ENCODE measurements around the gene GPRC5C.

Gene GPRC5C

DNA sequence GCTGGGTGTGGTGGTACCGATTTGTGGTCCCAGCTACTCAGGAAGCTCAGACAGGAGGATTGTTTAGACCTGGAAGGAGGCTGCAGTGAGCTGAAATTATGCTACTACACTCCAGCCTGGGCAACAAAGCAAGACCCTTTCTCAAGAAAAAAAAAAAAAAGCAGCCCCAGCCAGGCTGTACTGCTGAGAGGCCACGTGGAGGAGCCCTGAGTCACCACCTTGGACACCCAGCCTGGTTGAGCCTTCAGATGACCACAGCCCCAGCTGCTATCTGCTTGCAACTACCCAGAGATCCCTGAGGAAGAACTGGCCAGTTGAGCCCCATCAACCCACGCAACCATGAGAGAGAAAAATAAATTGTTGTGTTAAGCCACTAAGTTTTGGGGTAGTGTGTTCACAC, 23.6 kb upstream of the GPRC5C start:
- DNase-seq = no peak

DNA sequence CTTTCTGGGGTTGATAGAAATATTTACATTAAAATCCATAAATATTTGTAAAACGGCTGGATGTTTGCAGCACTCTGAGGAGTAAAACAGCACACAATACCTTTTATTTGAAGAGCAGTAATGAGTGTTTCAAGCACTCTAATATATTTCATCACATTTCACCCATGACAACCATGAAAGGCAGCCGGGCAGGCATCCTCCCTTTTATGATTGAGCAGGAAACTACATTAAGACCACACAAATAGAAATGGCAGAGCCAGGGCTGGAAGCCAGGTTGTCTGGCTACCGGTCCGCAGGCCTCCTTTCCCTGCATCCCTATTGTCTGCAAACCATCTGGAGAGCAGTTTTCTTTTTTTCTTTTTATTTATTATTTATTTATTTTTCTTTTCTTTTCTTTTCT, 23.1 kb upstream of the GPRC5C start:
- no peak for DNase-seq

DNA sequence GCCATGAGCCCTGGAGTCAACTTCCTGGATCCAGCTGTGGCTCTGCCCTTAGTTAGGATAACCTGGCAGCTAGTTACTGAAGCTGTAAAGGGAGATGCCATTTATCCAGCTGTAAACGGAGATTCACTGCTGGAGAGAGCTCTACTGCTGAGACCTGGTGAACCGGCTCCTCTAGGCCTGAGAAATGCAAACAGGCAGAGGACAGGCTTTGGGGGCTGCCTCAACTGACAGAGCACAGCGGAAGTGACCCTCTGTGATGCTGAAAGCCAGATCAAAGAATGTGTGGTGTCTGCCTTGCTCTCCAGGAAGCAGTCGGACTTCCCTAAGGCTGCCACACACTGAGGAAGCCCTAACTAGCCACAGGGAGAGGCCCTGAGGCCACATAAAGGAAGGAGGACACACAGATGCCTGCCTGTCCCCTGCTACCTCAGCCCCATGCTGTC, 21.9 kb upstream of the GPRC5C start:
- no peak for DNase-seq

DNA sequence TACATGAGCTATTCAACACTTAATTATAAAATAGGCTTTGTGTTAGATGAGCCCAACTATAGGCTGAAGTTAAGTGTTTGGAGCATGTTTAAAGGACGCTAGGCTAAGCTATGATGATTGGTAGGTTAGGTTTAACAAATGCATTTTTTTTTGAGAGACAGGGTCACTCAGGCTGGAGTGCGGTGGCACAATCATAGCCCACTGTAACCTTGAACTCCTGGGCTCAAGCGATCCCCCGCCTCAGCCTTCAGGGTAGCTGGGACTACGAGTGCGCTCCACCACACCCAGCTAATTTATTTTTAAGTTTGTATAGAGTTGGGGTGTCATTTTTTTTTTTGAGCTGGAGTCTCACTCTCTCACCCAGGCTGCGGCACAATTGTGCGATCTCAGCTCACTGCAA, 19.3 kb upstream of the GPRC5C start:
- DNase-seq = no peak

DNA sequence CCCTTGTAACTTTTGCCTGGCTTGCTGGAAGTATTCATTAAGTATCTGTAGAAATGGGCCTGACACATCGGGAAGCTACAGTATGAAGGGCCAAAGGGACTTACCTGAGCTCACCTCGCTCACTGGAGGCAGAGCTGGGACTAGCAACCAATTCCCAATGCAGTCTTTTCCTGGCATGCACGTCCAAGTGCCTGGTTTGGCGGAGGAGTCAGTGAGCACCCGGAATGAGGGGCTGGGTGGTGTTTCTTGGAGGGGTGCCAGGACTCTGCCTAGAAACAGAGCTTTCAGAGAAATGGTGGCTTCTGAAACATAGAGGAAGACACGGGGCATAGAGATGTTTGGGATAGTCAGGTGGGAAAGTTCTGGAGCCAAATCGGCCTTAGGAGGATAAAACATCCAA, 18.4 kb upstream of the GPRC5C start:
- DNase-seq = no peak

DNA sequence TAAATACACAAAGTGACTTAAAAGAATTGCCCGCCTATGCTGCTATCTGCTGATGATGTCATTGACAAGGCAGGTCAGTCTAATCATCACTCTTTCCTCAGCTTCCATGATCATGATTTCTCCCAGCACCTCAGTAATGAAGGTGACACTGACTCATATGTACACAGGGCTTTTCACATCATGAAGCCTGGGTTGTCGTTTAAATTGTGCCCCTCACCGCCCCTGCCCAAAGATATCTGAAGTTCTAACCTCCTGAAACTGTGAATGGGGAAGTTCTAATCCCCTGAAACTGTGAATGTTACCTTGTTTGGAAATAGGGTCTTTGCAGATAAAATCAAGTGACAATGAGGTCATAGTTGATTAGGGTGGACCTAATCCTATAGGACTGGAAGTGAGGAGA, 17.4 kb upstream of the GPRC5C start:
- no peak for DNase-seq

DNA sequence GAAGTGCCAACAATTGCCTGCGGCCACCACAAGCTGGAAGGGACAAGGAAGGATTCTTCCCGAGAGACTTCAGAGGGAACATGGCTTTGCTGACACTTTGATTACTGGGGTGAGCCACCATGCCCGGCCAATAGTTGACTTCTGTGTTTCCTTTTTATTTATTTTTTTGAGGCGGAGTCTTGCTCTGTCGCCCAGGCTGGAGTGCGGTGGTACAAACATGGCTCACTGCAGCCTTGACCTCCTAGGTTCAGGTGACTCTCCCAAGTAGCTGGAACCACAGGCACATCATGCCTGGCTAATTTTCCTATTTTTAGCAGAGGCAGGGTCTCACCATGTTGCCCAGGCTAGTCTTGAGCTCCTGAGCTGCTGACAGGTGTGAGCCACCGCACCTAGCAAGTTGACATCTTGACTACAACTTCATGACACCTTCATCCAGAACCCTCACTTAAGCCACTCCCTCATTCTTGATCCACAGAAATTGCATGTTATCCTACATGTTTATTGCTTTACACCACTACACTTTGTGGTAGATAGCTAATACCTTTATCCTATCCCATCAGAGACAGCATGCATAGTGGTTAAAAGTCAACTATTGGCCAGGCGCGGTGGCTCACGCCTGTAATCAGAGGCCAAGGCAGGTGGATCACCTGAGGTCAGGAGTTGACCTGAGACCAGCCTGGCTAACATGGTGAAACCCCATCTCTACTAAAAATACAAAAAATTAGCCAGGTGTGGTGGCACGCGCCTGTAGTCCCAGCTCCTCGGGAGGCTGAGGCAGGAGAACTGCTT, 16.1 kb upstream of the GPRC5C start:
- no peak for DNase-seq

DNA sequence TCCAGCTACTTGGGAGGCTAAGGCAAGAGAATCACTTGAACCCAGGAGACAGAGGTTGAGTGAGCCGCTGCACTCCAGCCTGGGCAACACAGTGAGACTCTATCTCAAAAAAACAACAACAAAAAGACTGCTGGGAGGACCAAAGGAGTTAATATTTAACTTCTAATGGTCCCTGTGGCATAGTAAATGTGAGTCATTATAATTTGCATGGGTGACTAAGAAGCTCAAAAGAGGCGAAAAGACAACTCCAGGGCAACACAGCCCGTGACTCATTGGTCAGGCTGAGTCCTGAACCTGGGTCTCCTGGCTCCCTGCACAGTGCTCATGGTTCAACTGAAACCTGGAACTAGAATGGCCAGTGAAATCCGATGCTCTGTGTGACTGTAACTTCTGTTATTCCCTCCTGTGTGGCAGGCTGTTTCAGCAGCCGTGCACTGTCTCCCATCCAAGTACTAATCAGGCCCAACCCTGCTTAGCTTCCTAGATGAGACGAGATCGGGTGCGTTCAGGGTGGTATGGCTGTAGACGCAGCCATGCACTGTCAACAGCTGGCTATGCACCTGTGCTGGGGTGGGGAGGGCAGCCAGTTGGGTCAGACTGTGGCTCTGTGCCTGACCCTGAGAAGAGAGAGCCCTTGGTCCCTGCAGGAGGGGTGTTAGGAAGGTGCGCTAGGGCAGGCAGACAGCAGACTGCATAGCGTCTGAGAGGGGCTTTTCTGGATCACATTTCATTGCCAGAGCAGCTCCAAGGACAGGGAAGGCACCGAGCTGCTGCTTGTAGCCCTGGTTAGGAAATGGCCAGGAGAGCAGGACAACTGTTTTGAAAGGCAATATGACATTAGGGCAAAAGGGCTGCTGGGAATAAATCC, 14.5 kb upstream of the GPRC5C start:
- peak; percentile 4 for DNase-seq

DNA sequence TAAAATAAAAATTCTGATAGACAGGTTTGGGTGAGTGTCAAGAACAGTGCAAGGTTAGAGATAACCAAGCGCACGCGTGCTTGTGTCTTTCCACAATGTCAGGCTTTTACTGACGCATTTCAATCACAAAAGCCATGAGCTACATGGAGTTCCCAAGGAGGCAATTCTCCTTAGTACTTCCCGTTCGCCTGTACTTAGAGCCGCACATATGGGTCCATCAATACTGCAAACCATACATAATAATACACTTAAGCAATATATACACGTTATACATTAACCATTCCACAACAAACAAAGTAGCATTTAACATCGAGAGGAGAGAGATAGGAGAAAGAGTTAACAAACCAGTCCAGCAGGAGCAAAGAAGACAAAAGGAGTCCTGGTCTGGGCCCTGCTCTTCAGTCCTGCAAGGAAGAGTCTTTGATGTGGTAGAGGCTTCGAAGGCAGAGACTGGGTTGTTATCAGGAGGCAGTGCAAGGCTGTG, 11.9 kb upstream of the GPRC5C start:
- DNase-seq = no peak

DNA sequence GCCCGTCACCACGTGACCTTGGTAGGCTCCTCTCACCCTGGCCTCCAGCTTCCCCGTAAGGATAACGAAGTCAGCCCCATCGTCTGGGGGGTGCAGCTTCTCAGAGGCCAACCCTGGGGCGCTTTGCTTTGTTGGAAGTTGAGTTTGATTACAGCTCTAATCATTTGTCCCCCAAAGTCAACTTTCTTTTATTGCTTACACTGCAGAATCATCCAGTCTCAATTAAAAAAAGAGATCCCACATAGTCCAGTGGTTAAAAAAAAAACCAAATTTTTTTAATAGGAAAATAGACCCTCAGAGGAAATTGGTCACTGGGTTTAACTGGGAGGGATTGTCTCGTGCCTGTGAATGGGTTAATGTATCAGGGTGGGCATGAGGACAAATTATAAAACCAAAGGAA, 7.8 kb upstream of the GPRC5C start:
- no peak for DNase-seq

DNA sequence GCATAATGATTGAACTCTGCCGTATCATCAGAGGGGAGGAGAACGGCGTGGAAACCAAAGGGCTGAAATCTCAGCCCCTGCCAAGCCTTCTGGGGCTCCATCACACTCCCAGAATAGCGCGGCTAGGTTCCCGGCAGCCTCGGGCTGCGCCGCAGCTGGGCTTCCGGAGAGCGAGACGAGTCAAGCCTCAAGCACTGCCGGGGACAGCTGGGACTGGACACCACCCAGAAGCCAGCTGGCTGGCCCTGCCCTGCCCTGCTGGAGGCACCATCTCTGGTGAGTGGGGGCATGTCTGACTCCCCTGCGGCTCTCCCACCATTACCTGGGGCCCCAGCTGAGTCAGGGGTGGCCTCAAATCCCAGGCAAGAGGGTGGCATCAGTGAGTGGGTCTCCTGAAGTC, 7.2 kb upstream of the GPRC5C start:
- no peak for DNase-seq

DNA sequence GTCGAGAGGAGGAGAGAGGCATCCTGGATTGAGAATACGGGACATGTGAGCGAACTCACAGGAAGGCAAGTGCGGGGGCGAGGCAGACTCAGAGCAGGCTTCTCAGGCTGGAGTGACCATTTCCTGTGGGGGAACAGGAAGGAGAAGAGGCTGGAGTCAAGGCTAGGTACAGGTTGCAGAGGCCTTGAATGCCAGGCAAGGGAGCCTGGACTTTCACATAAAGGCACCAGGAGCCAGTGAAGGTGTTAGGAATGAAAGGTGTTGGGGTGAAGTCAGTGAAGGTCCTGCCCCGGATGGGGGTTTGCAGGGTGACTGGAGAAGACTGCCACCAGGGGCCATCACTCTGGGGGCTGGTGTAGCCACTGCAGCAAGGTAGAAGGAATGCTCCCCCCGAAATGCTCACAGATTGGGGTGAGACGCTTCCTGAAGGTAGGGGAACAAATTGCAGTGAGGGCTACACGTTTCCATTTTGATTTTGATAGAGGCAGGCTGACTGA, 5.3 kb upstream of the GPRC5C start:
- DNase-seq = no peak

DNA sequence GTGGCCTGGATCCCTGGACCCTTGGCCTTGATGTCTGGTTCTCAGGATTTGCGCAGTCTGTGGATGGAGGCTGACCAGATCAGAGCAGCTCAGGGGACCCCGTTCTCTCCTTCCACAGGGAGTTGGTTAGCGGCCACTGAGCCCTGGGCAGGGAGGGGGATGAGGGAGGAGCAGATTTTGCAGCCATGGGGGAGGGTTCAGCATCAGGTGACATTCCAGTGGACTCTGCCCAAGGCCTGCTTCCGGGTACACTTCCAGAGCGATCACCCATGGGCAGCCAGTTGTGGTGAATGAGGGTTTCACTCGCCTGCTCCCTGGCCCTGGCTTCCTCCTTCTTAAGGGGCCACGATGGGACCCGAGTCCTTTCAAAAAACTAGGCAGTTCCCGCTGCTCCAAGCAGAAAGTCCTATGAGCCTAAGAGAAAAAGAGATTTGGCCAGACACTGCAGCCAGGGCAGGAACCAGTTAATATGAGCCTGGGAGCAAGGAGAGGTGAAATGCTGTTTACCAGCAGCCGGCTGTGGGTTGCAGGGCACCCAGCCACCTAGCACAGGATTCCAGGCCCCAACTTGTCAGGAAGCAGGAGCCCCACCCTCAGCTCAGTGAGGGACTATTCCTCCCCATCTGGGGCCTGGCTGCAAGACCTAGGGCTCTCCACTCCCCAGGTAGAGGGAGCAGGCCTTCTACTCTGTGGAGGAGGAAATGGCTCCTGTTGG, 4.7 kb upstream of the GPRC5C start:
- no peak for DNase-seq

DNA sequence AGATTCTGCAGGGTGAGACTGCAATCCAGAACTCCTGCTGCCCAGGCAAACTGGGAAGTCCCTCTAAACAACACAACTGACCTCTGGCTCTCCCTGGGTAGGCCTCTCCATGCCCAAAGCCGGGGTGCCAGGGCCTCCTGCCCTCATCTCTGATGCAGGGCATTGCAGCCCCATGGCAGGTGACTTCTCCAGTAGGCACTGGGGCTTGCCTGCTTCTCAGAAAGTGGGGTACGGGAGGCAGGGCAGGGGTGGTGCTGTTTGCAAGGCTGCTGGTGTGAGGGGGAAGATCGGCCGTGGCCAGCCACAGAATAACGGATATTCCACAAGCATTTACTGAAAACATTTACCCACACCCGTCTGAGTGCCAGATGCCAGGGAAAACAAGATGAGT, 4.1 kb upstream of the GPRC5C start:
- no peak for DNase-seq

DNA sequence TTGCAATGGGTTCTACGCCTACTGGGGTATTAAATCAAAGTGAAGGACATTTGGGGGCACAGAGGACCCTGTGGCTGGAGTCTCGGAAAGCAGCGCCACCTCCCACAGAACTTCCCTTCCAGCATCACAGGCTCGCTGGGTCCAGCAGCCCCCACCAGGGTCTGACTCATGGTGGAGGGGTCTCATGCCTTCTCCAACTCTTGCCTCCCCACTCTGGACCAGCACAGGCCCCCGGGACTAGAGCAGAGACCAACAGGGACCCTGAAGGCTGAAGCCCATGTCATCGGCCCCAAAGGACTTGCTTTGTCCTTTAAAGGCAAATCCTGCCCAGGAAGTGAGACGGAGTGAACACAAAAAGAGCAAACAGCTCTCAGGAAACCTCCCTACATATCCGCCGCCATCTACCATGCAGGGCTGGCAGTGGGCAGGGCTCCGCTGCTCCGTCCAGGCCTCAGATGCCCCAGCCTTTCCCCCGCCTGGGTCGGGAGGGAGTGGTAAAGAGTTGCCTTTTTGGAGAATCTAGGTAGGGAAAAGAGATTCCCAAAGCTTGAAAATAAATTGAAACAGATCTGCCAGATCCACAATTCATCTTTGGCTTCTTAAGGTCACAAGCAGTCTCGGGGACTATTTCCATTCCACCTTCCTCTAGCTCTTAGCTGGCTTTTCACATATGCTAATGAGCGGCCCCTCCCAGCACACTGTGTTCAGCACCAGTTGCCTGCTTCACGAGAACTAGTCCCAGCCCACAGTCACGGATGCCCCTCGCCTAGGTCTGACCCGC, 2.1 kb upstream of the GPRC5C start:
- no peak for DNase-seq

DNA sequence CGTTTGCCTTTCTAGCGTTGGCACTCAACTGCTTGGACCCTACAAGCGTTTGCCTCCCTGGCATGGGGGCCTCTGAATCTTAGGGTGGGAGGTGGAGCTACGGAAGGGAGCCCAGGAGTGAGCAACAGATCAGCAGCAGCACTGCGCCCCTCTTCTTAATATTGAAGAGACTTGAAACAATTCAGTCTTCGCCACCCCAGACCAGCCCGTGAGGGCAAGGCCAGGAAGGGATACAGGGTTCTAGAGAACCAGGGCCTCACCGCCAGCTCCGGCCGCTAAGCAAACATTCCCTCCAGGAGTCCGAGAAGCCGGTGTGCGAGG, 1.5 kb upstream of the GPRC5C start:
- DNase-seq = peak in 1 of 2 donors; percentile 13

DNA sequence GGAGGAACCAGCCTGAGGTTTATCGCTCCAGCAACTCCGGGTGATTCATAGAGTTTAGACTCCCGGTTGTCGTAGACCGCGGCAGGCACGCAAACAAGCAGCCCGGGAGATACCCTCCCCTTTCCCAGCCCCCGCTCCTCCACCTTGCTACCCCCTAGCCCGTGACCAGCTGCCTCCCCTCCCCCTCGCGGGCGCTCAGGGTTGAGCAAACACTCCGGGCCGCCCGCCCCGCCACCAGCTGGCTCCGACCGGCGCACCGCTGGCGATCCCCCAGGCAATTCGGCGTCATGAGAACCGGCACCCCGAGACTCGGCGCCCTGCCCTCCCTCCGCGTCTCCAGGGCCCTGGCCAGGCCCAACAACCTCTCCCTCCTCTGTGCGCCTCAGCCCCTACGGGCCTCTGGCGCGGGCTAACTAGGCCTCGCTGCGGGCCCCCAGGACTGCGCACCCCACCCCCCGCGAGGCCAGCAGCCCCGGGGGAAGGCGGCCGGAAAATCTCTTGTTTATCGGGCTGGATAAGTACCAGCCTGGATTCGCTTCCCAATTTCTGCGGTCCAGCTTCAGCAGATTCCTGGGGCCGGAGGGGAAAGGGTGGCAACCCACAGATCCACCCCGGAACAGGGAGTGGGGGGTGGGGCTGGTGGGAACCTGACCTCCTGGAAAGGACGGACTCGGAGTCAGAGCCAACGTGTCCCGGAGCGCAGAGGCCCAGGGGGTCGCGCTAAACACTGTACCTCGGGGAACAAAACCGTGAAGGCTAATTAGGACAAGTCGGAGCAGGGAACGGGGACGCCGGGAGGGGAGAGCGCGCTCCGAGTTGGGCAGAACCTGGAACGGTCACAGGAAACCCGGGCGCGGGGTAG, 951 bp upstream of the GPRC5C start:
- DNase-seq = peak in 1 of 2 donors; percentile 57

DNA sequence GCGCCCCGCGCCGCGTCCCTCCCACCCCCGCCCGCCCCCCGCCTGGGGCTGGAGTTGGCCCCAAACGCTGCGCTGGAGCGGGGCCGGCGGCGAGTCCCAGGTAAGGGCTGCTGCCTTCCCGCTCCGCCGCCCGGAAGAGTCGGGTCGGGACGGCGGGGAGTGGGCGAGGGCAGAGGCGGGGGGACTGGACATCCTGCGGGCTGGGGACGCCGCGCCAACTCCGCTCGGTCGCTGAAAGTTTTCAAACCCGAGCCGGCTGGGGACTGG, 469 bp downstream of the GPRC5C start:
- DNase-seq = no peak

DNA sequence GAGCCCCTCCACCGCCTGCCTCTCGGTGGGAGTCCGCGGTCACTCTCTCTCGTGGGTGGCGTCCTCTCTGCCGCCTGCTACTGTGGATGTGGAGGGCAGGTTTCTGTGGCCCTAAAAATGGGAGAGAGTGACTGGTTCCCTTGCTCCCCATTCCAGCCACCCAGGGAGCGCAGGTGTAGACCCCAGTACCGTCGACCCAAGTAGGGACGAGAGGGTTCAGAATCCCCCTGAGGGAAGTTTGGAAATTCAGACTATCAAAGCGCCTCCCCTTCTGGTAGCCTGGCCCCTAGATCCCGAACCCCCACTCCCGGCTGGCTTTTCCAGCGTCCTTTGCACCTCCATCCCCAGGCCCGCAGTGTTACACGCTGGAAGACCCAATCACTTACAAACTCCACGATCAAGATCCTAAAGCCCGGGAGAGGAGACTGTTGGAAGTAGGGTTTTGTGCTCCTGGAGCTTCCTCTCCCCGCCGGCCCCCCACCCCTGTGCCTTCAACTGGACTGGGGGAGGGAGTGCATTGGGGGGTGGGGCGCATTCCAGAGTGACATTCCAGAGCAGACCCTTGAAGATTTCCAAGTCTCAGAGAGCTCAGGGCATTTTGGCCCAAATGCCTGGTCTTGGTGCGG, 991 bp downstream of the GPRC5C start:
- no peak for DNase-seq

DNA sequence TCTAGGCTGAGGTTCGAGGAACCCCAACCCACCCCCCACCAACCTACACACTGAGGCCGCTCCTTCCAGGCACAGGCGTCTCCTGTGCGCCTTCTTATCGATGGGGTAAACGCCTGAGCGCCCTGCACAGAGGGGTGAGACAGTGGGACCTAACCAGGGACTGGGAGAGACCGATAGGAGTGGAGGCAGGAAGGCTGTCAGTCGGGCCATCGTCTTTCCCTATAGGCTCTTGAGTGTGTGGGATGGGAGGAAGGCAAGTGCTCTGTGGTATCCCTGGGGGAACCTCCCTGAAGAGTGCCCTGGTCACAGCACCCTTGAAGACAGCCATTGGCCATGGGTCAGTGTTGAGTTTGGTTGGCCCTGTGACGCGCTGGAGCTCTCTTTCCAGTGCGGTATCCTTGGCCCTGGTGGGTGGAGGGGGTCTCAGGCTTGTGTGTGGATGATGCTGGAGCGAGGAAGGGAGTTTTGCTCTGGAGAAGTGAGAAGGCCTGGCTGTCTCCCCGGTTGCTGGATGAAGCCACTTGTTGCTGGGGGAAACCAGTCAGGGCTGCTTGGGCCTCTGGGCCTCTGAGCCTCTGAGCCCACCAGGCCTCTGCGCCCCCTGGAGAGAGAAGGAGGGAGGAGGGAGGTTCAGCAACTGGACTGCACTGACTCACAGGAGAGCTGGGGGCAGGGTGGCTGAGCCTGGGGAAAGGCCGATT, 1.7 kb downstream of the GPRC5C start:
- DNase-seq = no peak
